Measurements from ENCODE around the gene SLC35E1.

SLC35E1 gene

GRCh38 chr19:16524991-16525734, 47.1 kb downstream of the SLC35E1 start:
- DNase-seq (ENCODE audit: low read depth in 1 of 2, low spot score in 1 of 2), result no peak
- Histone ChIP-seq H3K27ac (replicated peaks) (no peak overlapping the region), H3K27me3 (ENCODE audit: insufficient read depth, poor library complexity, severe bottlenecking) (no peaks in the 10 kb centered on the region), H3K4me3 (replicated peaks; ENCODE audit: insufficient read depth, low read length) (no peak overlapping the region)
- TF ChIP-seq REST (IDR thresholded peaks at IDR 0.05; ENCODE audit: insufficient replicate concordance, low read depth), result no peak
- TF ChIP-seq SPI1 (IDR thresholded peaks at IDR 0.05; ENCODE audit: borderline replicate concordance, low read depth), result no peak
- no peak for TF ChIP-seq POLR2AphosphoS5 (IDR thresholded peaks at IDR 0.05; ENCODE audit: low read depth)
- no peak for TF ChIP-seq CTCF (IDR thresholded peaks at IDR 0.05; ENCODE audit: insufficient read depth, low read length)
- no peak for TF ChIP-seq GABPA (IDR thresholded peaks at IDR 0.05; ENCODE audit: low read depth)

- DNase-seq (ENCODE audit: low read depth in 1 of 2, low spot score in 1 of 2), result no peak
These were observed 49.4 kb downstream of the SLC35E1 start for GRCh38 chr19:16522559-16523377.

More at GRCh38 chr19:16522559-16523377, 49.4 kb downstream of the SLC35E1 start:
- no peak overlapping the region for H3K27ac ChIP-seq (replicated peaks)
- no peak for TF ChIP-seq POLR2AphosphoS5 (IDR thresholded peaks at IDR 0.05; ENCODE audit: low read depth)
- no peak for TF ChIP-seq REST (IDR thresholded peaks at IDR 0.05; ENCODE audit: insufficient replicate concordance, low read depth)
- no peak for TF ChIP-seq CTCF (IDR thresholded peaks at IDR 0.05; ENCODE audit: insufficient read depth, low read length)
- TF ChIP-seq SPI1 (IDR thresholded peaks at IDR 0.05; ENCODE audit: borderline replicate concordance, low read depth), result no peak
- TF ChIP-seq GABPA (IDR thresholded peaks at IDR 0.05; ENCODE audit: low read depth), result no peak
- H3K4me3 ChIP-seq (replicated peaks; ENCODE audit: insufficient read depth, low read length), result no peak overlapping the region
- no peaks in the 10 kb centered on the region for H3K27me3 ChIP-seq (ENCODE audit: insufficient read depth, poor library complexity, severe bottlenecking)
